Measurements from ENCODE around the gene OR52J3. TPM values are rescaled to one million over a fixed set of nuclear protein-coding genes. Genes with fewer than 3 reads are reported as not detected.

Gene OR52J3
- total and polyA plus RNA-seq, 2 of the 13 experiments (the other 11 are each of a cell fraction or from before 2014, with no cell fraction given), result not detected

DNA sequence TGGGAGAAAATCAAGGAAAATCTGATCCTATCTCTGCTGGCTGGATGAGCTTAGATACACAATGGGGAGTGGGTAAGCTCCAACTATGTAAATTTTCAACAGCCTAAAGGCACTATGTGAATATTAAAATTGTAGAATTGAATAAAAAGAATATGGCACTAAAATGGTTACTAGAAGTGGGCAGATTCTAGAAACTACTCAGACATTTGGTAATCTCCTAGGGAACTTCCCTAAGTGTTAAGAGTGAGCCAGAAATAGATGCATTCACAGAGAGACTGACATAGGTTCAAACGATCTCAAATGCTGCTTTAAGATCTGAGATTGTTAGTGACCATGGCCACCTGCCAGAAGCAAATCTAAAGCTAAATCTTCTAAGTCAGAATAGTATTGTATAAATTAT, 18.7 kb downstream of the OR52J3 start (continued):
- TF ChIP-seq ZFP62 (CRISPR knock-in tag; IDR thresholded peaks at IDR 0.05) (no peak), XBP1 (CRISPR knock-in tag; IDR thresholded peaks at IDR 0.05) (no peak)
- TF ChIP-seq, protein P1, sequence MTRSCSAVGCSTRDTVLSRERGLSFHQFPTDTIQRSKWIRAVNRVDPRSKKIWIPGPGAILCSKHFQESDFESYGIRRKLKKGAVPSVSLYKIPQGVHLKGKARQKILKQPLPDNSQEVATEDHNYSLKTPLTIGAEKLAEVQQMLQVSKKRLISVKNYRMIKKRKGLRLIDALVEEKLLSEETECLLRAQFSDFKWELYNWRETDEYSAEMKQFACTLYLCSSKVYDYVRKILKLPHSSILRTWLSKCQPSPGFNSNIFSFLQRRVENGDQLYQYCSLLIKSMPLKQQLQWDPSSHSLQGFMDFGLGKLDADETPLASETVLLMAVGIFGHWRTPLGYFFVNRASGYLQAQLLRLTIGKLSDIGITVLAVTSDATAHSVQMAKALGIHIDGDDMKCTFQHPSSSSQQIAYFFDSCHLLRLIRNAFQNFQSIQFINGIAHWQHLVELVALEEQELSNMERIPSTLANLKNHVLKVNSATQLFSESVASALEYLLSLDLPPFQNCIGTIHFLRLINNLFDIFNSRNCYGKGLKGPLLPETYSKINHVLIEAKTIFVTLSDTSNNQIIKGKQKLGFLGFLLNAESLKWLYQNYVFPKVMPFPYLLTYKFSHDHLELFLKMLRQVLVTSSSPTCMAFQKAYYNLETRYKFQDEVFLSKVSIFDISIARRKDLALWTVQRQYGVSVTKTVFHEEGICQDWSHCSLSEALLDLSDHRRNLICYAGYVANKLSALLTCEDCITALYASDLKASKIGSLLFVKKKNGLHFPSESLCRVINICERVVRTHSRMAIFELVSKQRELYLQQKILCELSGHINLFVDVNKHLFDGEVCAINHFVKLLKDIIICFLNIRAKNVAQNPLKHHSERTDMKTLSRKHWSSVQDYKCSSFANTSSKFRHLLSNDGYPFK (CRISPR knock-in tag; IDR thresholded peaks at IDR 0.05; ENCODE audit: borderline replicate concordance), result no peak

DNA sequence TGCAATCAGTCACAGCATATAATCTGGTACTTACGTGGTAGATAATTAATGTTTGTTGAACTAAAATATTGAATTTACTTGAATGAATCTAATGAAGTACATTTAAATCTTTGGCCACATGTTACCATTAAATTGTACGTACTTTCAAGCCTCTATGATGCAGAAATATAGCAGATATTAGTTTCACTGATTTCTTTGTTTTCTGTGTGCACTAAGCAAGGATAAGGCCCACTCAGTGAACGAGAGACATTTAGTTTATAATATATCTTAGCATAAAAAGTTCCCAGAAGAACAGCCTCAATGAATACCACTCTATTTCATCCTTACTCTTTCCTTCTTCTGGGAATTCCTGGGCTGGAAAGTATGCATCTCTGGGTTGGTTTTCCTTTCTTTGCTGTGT, 22.9 kb downstream of the OR52J3 start, which contains the start of gene OR52E1:
Gene OR52E1 (plus strand): TSS at position 301 of the 400 bp plus-strand sequence.
- no peaks in the 10 kb centered on the region for H3K4me1 ChIP-seq (ENCODE audit: insufficient read depth, low read length)
- FAIRE-seq (no peak), ATAC-seq (no peak), DNase-seq (ENCODE audit: low spot score) (no peak)
- in situ Hi-C loops (cut with HindIII; ENCODE audit: extremely low pct_ligation_motif_present, low pct_unique_long_range_greater_than_20kb) (no loop called here), intact Hi-C loops (cut with micrococcal nuclease; ENCODE audit: unreplicated experiment) (no loop called here)
- no peak within 1 kb of the TSS for H3K4me3 ChIP-seq (replicated peaks in 1 of 3; ENCODE audit: insufficient read depth in 1 of 3, low read depth in 2 of 3, low read length in 3 of 3)
- no peaks in the 10 kb centered on the region for H4K20me1 ChIP-seq (ENCODE audit: insufficient read depth, low read length)
- TF ChIP-seq, protein P2, sequence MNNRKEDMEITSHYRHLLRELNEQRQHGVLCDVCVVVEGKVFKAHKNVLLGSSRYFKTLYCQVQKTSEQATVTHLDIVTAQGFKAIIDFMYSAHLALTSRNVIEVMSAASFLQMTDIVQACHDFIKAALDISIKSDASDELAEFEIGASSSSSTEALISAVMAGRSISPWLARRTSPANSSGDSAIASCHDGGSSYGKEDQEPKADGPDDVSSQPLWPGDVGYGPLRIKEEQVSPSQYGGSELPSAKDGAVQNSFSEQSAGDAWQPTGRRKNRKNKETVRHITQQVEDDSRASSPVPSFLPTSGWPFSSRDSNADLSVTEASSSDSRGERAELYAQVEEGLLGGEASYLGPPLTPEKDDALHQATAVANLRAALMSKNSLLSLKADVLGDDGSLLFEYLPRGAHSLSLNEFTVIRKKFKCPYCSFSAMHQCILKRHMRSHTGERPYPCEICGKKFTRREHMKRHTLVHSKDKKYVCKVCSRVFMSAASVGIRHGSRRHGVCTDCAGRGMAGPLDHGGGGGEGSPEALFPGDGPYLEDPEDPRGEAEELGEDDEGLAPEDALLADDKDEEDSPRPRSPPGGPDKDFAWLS (CRISPR knock-in tag; IDR thresholded peaks at IDR 0.05; ENCODE audit: borderline replicate concordance), result no peak
- 1% methylated on average over 3 of the region's 3 CpGs for WGBS (ENCODE audit: low lambda C conversion rate)
- no peak within 1 kb of the TSS for H3K27ac ChIP-seq (ENCODE audit: extremely low read length, insufficient read depth, low read length)
- no peaks in the 10 kb centered on the region for H3K79me2 ChIP-seq (ENCODE audit: insufficient read depth, low read length)
- ChIA-PET CTCF (ENCODE audit: low intra/inter-chr PET ratio, low total read pairs) (no interaction called here), POLR2A (no interaction called here)
- no peak within 1 kb of the TSS for H3K9ac ChIP-seq (ENCODE audit: insufficient read depth, low read depth, low read length)
- no peak within 1 kb of the TSS for H3K4me2 ChIP-seq (ENCODE audit: low read depth, low read length)
- H2AFZ ChIP-seq (ENCODE audit: low read length), result no peak within 1 kb of the TSS
- no TSS peak for BruUV-seq (replicated peaks)
- H3K9me3 ChIP-seq (ENCODE audit: low read length), result no peaks in the 10 kb centered on the region
- H3K36me3 ChIP-seq (replicated peaks in 1 of 2; ENCODE audit: control insufficient read depth in 1 of 2, insufficient read depth in 2 of 2, low read length in 2 of 2), result no peaks in the 10 kb centered on the region
- H3K27me3 ChIP-seq (ENCODE audit: control insufficient read depth in 1 of 2, insufficient read depth in 2 of 2, low read length in 2 of 2), result 0 out of 5 replicates have a peak, but pooled peaks cover 0 to 4% of the 10 kb centered on the region in 2 experiments
